HCT116 (cell line): ENCODE data around the gene CHCHD5. TPM values are rescaled to one million over a fixed set of nuclear protein-coding genes. Genes with fewer than 3 reads are reported as not detected.

Source experiments
- ATAC-seq: fragments of 200-7000 bp; cut with Tn5 transposase; 2 replicates; pipeline ENCODE4 v1.9.1; 2020; ENCODE audit warnings: mild to moderate bottlenecking, moderate library complexity
- BruUV-seq: library from RNA; stranded (reverse); fragments of 400-500 nt; replicated peaks from 2 replicates; lab custom pipeline; 2021; lab: Mats Ljungman, UMichigan
- CTCF ChIA-PET: fragments of 300-600 bp; sonication (Branson Sonifier 250); formaldehyde crosslinking; loops from one replicate; lab custom pipeline; 2021; ENCODE audit warnings: antibody characterized with exemption; lab: Charles Lee
- POLR2A ChIA-PET: fragments of 300-600, 350-600 bp; sonication (Branson Sonifier 250); formaldehyde crosslinking; loops from one replicate; lab custom pipeline; 2021; ENCODE audit warnings: antibody characterized with exemption; lab: Charles Lee
- RAD21 ChIA-PET, 2 experiments: fragments of 300-600 bp; sonication (Branson Sonifier 250); formaldehyde crosslinking; loops; one replicate each; lab custom pipeline; 2023; ENCODE audit warnings: low total read pairs in 2 of 2; ENCODE audit not compliant: uncharacterized antibody in 2 of 2, unreplicated experiment in 2 of 2, low non-redundant PET in 1 of 2; lab: Charles Lee
- DNase-seq: peaks from one replicate; pipeline ENCODE4 v3.0.0-alpha.2; 2010; ENCODE audit warnings: low read depth, low spot score
- H2AFZ ChIP-seq: fragments of 200-600 bp; shearing (Covaris generic), sonication (generic); 2 replicates; pipeline ENCODE4 v1.6.1; 2017; ENCODE audit warnings: low read depth, mixed run types, mixed read lengths, antibody characterized with exemption, low read length; ENCODE audit not compliant: poor library complexity, severe bottlenecking
- H3K27ac ChIP-seq: 2 replicates; pipeline ENCODE4 v1.5.1; 2012; ENCODE audit warnings: low read depth, low read length
- H3K27me3 ChIP-seq: fragments of 200-600 bp; sonication (generic); 2 replicates; pipeline ENCODE4 v1.6.1; 2016; ENCODE audit warnings: mixed run types, low read length, mixed read lengths; ENCODE audit not compliant: insufficient read depth
- H3K36me3 ChIP-seq, 2 experiments: fragments of 200-500 bp in 1 of 2; fragments of 200-600 bp in 1 of 2; sonication (Bioruptor generic) in 1 of 2; sonication (generic) in 1 of 2; 2 replicates each; pipeline versions ENCODE4 v1.5.1 to v1.6.1; 2014 to 2016; ENCODE audit warnings: low read length in 2 of 2, inconsistent platforms in 1 of 2, mixed read lengths in 1 of 2, mixed run types in 1 of 2; ENCODE audit not compliant: insufficient read depth in 2 of 2, control insufficient read depth in 1 of 2
- H3K4me1 ChIP-seq, 2 experiments: fragments of 200-600 bp in 1 of 2; sonication (generic) in 1 of 2; 2 replicates each; pipeline versions ENCODE4 v1.5.1 to v1.6.1; 2012 to 2017; ENCODE audit warnings: low read length in 2 of 2, inconsistent platforms in 1 of 2, mild to moderate bottlenecking in 1 of 2, mixed read lengths in 1 of 2, mixed run types in 1 of 2, moderate library complexity in 1 of 2; ENCODE audit not compliant: insufficient read depth in 2 of 2, control insufficient read depth in 1 of 2
- H3K4me2 ChIP-seq: fragments of 200-600 bp; sonication (generic); 2 replicates; pipeline ENCODE4 v1.6.1; 2017; ENCODE audit warnings: mixed run types, low read length, mixed read lengths
- H3K4me3 ChIP-seq, 2 experiments: fragments of 200-600 bp in 1 of 2; sonication (generic) in 1 of 2; replicated peaks in 1 of 2; 2 replicates each; pipeline ENCODE4 v1.5.1; 2011 to 2016; ENCODE audit warnings: low read length in 2 of 2, control low read depth in 1 of 2, low read depth in 1 of 2, mild to moderate bottlenecking in 1 of 2, mixed read lengths in 1 of 2, mixed run types in 1 of 2
- H3K79me2 ChIP-seq: fragments of 200-600 bp; sonication (generic); 2 replicates; pipeline ENCODE4 v1.6.1; 2017; ENCODE audit warnings: mild to moderate bottlenecking, mixed run types, low read length, moderate library complexity, mixed read lengths; ENCODE audit not compliant: insufficient read depth
- H3K9ac ChIP-seq: fragments of 200-600 bp; sonication (generic); 2 replicates; pipeline ENCODE4 v1.6.1; 2016; ENCODE audit warnings: low read length, mixed read lengths
- H3K9me2 ChIP-seq: fragments of 200-600 bp; sonication (generic), shearing (Covaris generic); 2 replicates; pipeline ENCODE4 v1.6.1; 2017; ENCODE audit warnings: mixed run types, mild to moderate bottlenecking, moderate library complexity; ENCODE audit not compliant: insufficient read depth
- H3K9me3 ChIP-seq, 2 experiments: fragments of 200-500 bp in 1 of 2; fragments of 200-600 bp in 1 of 2; sonication (Bioruptor generic) in 1 of 2; sonication (generic) in 1 of 2; 2 replicates each; pipeline ENCODE4 v1.6.1; 2014 to 2017; ENCODE audit warnings: low read length in 2 of 2, mixed read lengths in 2 of 2, inconsistent platforms in 1 of 2, low read depth in 1 of 2, mild to moderate bottlenecking in 1 of 2, mixed run types in 1 of 2, moderate library complexity in 1 of 2; ENCODE audit not compliant: control insufficient read depth in 1 of 2, insufficient read depth in 1 of 2
- H4K20me1 ChIP-seq: fragments of 200-600 bp; sonication (generic), shearing (Covaris generic); 2 replicates; pipeline ENCODE4 v1.6.1; 2017; ENCODE audit warnings: mixed run types, mild to moderate bottlenecking, moderate library complexity; ENCODE audit not compliant: insufficient read depth
- ELF1 ChIP-seq: IDR thresholded peaks from 2 replicates; pipeline ENCODE4 v1.6.1; 2012; ENCODE audit warnings: low read depth, borderline replicate concordance
- EZH2 ChIP-seq: fragments of 200-600 bp; sonication (generic); IDR thresholded peaks from 2 replicates; pipeline ENCODE4 v1.6.1; 2017; ENCODE audit warnings: antibody characterized with exemption, mixed run types
- POLR2A ChIP-seq: IDR thresholded peaks from 2 replicates; pipeline ENCODE4 v1.7.0; 2011; ENCODE audit warnings: borderline replicate concordance; ENCODE audit not compliant: insufficient read depth, insufficient read length; ENCODE audit errors: extremely low read depth
- POLR2AphosphoS5 ChIP-seq: IDR thresholded peaks from 2 replicates; pipeline ENCODE4 v1.6.1; 2011; ENCODE audit warnings: mild to moderate bottlenecking, low read depth, low read length, moderate library complexity
- SIN3A ChIP-seq: IDR thresholded peaks from 2 replicates; pipeline ENCODE4 v1.6.1; 2012; ENCODE audit warnings: low read depth
- SP1 ChIP-seq: IDR thresholded peaks from 2 replicates; pipeline ENCODE4 v1.6.1; 2012; ENCODE audit warnings: low read depth
- SRF ChIP-seq: IDR thresholded peaks from 2 replicates; pipeline ENCODE4 v1.6.1; 2012; ENCODE audit warnings: low read depth
- TCF7L2 ChIP-seq: IDR thresholded peaks from 2 replicates; pipeline ENCODE4 v1.7.0; 2011; ENCODE audit warnings: borderline replicate concordance, inconsistent platforms; ENCODE audit not compliant: insufficient read depth, insufficient read length; ENCODE audit errors: extremely low read depth
- YY1 ChIP-seq: IDR thresholded peaks from 2 replicates; pipeline ENCODE4 v1.6.1; 2011; ENCODE audit warnings: low read length, low read depth, moderate library complexity, mild to moderate bottlenecking; ENCODE audit not compliant: insufficient replicate concordance; ENCODE audit errors: extremely low read depth
- ZFX ChIP-seq: fragments of 450-650 bp; IDR thresholded peaks from 2 replicates; pipeline ENCODE4 v1.6.1; 2017
- intact Hi-C: fragments of 100-400 bp; cut with micrococcal nuclease; formaldehyde crosslinking; loops from 2 replicates; pipeline ENCODE4 v1.10.0; 2022
- total RNA-seq: library from RNA; stranded (reverse); gene quantifications from one replicate; pipeline ENCODE4 v1.2.1, GENCODE V29; 2021; ENCODE audit not compliant: unreplicated experiment
- TF ChIP-seq, protein P1 (sequence below): IDR thresholded peaks from 2 replicates; pipeline ENCODE4 v1.6.1; 2011; ENCODE audit warnings: mild to moderate bottlenecking, low read length, moderate library complexity; ENCODE audit not compliant: insufficient replicate concordance; ENCODE audit errors: extremely low read depth
- TF ChIP-seq, protein P2 (sequence below): IDR thresholded peaks from 2 replicates; pipeline ENCODE4 v1.6.1; 2012

Gene CHCHD5
- total RNA-seq, 1 experiment from 2014 or later = 49.8 TPM

- Histone ChIP-seq H3K27me3 (no peaks in the 10 kb centered on the region), H3K27ac (peak within 1 kb of the TSS; percentile 65), H2AFZ (peak within 1 kb of the TSS; percentile 76), H3K79me2 (peaks cover 50% of the 10 kb centered on the region), H4K20me1 (peaks cover 6% of the 10 kb centered on the region; the same call in 1 of the 2 replicates), H3K4me3 (peak within 1 kb of the TSS; percentile 93), H3K4me2 (peak within 1 kb of the TSS; percentile 93), H3K9me3 (no peaks in the 10 kb centered on the region), H3K9me2 (no peaks in the 10 kb centered on the region), H3K9ac (peak within 1 kb of the TSS; percentile 92), H3K36me3 (peaks cover 9 to 12% of the 10 kb centered on the region in 2 experiments)
- ChIA-PET POLR2A (interaction anchor here (0.5 kb wide), 1 partner anchor 35 kb away, joined by 5 read pairs; no protein-coding TSS in a partner anchor), RAD21 (no interaction called here), CTCF (no interaction called here)
- no TSS peak for BruUV-seq
- DNase-seq (peak; percentile 76), ATAC-seq (peak; percentile 87)
- intact Hi-C loops = loop anchor here (5.0 kb wide), 2 partner anchors 60 to 485 kb away; partner anchors contain the start of genes TMEM87B and TTL
- peak; percentile 45 for TF ChIP-seq ELF1
- peak; percentile 84 for TF ChIP-seq ZFX
- peak; percentile 2; the same call in 1 of the 2 replicates for TF ChIP-seq SP1
- no peak for TF ChIP-seq EZH2
- TF ChIP-seq, protein P1, sequence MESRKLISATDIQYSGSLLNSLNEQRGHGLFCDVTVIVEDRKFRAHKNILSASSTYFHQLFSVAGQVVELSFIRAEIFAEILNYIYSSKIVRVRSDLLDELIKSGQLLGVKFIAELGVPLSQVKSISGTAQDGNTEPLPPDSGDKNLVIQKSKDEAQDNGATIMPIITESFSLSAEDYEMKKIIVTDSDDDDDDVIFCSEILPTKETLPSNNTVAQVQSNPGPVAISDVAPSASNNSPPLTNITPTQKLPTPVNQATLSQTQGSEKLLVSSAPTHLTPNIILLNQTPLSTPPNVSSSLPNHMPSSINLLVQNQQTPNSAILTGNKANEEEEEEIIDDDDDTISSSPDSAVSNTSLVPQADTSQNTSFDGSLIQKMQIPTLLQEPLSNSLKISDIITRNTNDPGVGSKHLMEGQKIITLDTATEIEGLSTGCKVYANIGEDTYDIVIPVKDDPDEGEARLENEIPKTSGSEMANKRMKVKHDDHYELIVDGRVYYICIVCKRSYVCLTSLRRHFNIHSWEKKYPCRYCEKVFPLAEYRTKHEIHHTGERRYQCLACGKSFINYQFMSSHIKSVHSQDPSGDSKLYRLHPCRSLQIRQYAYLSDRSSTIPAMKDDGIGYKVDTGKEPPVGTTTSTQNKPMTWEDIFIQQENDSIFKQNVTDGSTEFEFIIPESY = peak; percentile 77
- peak; percentile 89 for TF ChIP-seq POLR2AphosphoS5
- TF ChIP-seq SIN3A = peak; percentile 87
- peak; percentile 79 for TF ChIP-seq POLR2A
- TF ChIP-seq, protein P2, sequence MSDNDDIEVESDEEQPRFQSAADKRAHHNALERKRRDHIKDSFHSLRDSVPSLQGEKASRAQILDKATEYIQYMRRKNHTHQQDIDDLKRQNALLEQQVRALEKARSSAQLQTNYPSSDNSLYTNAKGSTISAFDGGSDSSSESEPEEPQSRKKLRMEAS = peak; percentile 99
- peak; percentile 71 for TF ChIP-seq YY1
- no peak for TF ChIP-seq SRF
- TF ChIP-seq TCF7L2 = no peak
- TF ChIP-seq, all 23 proteins: peak for 9
- peaks cover 5 to 15% of the 10 kb centered on the region in 2 experiments for H3K4me1 ChIP-seq
Measured at GRCh38 chr2:112542123-112542983, 42.1 kb upstream of the CHCHD5 start, which contains the start of gene POLR1B. Gene POLR1B, plus strand, starts transcription at chr2:112542465. Its CDS starts 30 bp downstream, at chr2:112542495.
